NT2/D1 (cell line): ENCODE measurements around the gene PHGDH.

Experiments
- DNase-seq: peaks from one replicate; pipeline ENCODE4 v3.0.0-alpha.2; 2011; ENCODE audit warnings: low read depth, low spot score
- H3K27me3 ChIP-seq: 2 replicates; pipeline ENCODE4 v1.6.0; 2011; ENCODE audit warnings: mild to moderate bottlenecking; ENCODE audit not compliant: insufficient read length, insufficient read depth
- H3K36me3 ChIP-seq: 2 replicates; pipeline ENCODE4 v1.6.1; 2011; ENCODE audit warnings: mild to moderate bottlenecking, low read length, mixed read lengths; ENCODE audit not compliant: insufficient read depth, insufficient read length
- H3K4me1 ChIP-seq: 2 replicates; pipeline ENCODE4 v1.5.1; 2011; ENCODE audit not compliant: insufficient read depth, insufficient read length
- H3K4me3 ChIP-seq: 2 replicates; pipeline ENCODE4 v1.5.1; 2011; ENCODE audit warnings: low read depth; ENCODE audit not compliant: insufficient read length
- H3K9ac ChIP-seq: 2 replicates; pipeline ENCODE4 v1.6.0; 2011; ENCODE audit warnings: low read depth; ENCODE audit not compliant: insufficient read length
- H3K9me3 ChIP-seq: 2 replicates; pipeline ENCODE4 v1.5.1; 2011; ENCODE audit warnings: mild to moderate bottlenecking, low read length; ENCODE audit not compliant: insufficient read depth
- SUZ12 ChIP-seq: IDR thresholded peaks from 2 replicates; pipeline ENCODE4 v1.6.1; 2011; ENCODE audit not compliant: insufficient read length, insufficient read depth; ENCODE audit errors: extremely low read depth
- YY1 ChIP-seq: IDR thresholded peaks from 2 replicates; pipeline ENCODE4 v1.6.1; 2011; ENCODE audit not compliant: insufficient read length, insufficient read depth
- ZNF274 ChIP-seq: IDR thresholded peaks from 2 replicates; pipeline ENCODE4 v1.6.1; 2011; ENCODE audit warnings: mild to moderate bottlenecking, low read depth, low read length

PHGDH gene

GRCh38 chr1:119711804-119712341, at the start of gene PHGDH:
PHGDH (plus strand) TSS chr1:119711934; CDS start chr1:119712023, 89 bp downstream.
- TF ChIP-seq ZNF274 = no peak
- no peak for TF ChIP-seq YY1
- no peak for TF ChIP-seq SUZ12
- Histone ChIP-seq H3K36me3 (peaks cover 26% of the 10 kb centered on the region), H3K27me3 (no peaks in the 10 kb centered on the region), H3K4me3 (peak within 1 kb of the TSS; percentile 94), H3K4me1 (peaks cover 23% of the 10 kb centered on the region), H3K9me3 (no peaks in the 10 kb centered on the region), H3K9ac (peak within 1 kb of the TSS; percentile 98)
- DNase-seq = peak; percentile 91

- Histone ChIP-seq H3K4me1 (no peaks in the 10 kb centered on the region), H3K9me3 (no peaks in the 10 kb centered on the region), H3K27me3 (no peaks in the 10 kb centered on the region), H3K36me3 (no peaks in the 10 kb centered on the region), H3K9ac (no peak overlapping the region), H3K4me3 (no peak overlapping the region)
- no peak for TF ChIP-seq SUZ12
- no peak for TF ChIP-seq YY1
- TF ChIP-seq ZNF274 = no peak
- DNase-seq = no peak
Observed at GRCh38 chr1:119662034-119662437, 49.7 kb upstream of the PHGDH start.

- no peak overlapping the region for H3K9ac ChIP-seq
- DNase-seq = no peak
- H3K36me3 ChIP-seq = no peaks in the 10 kb centered on the region
- no peak overlapping the region for H3K4me3 ChIP-seq
- H3K4me1 ChIP-seq = no peaks in the 10 kb centered on the region
- TF ChIP-seq SUZ12 = no peak
- no peak for TF ChIP-seq ZNF274
- no peak for TF ChIP-seq YY1
- H3K9me3 ChIP-seq = no peaks in the 10 kb centered on the region
- no peaks in the 10 kb centered on the region for H3K27me3 ChIP-seq
Observed at GRCh38 chr1:119664067-119664466, 47.7 kb upstream of the PHGDH start.

GRCh38 chr1:119667173-119667572, 44.6 kb upstream of the PHGDH start:
- H3K9ac ChIP-seq = no peak overlapping the region
- no peak for DNase-seq
- no peaks in the 10 kb centered on the region for H3K4me1 ChIP-seq
- peaks cover 7% of the 10 kb centered on the region; the same call in 1 of the 2 replicates for H3K9me3 ChIP-seq
- no peaks in the 10 kb centered on the region for H3K27me3 ChIP-seq
- H3K36me3 ChIP-seq = no peaks in the 10 kb centered on the region
- TF ChIP-seq YY1 = no peak
- no peak for TF ChIP-seq SUZ12
- no peak for TF ChIP-seq ZNF274
- no peak overlapping the region for H3K4me3 ChIP-seq

GRCh38 chr1:119670898-119671297, 40.8 kb upstream of the PHGDH start:
- Histone ChIP-seq H3K9ac (no peak overlapping the region), H3K4me3 (no peak overlapping the region), H3K27me3 (no peaks in the 10 kb centered on the region), H3K4me1 (peaks cover 4% of the 10 kb centered on the region), H3K9me3 (peaks cover 7% of the 10 kb centered on the region; the same call in 1 of the 2 replicates), H3K36me3 (no peaks in the 10 kb centered on the region)
- DNase-seq = no peak
- TF ChIP-seq SUZ12 (no peak), ZNF274 (no peak)

GRCh38 chr1:119673171-119673940, 38.4 kb upstream of the PHGDH start:
- Histone ChIP-seq H3K9me3 (peaks cover 13% of the 10 kb centered on the region; the same call in 1 of the 2 replicates), H3K9ac (no peak overlapping the region), H3K36me3 (no peaks in the 10 kb centered on the region), H3K27me3 (no peaks in the 10 kb centered on the region), H3K4me3 (no peak overlapping the region), H3K4me1 (peaks cover 4% of the 10 kb centered on the region)
- no peak for DNase-seq
- no peak for TF ChIP-seq SUZ12
- TF ChIP-seq YY1 = no peak
- TF ChIP-seq ZNF274 = no peak

- Histone ChIP-seq H3K4me1 (peaks cover 7% of the 10 kb centered on the region), H3K4me3 (no peak overlapping the region), H3K9me3 (peaks cover 20% of the 10 kb centered on the region; the same call in 1 of the 2 replicates), H3K9ac (no peak overlapping the region), H3K36me3 (no peaks in the 10 kb centered on the region), H3K27me3 (no peaks in the 10 kb centered on the region)
- DNase-seq = peak; percentile 84
- no peak for TF ChIP-seq ZNF274
- TF ChIP-seq SUZ12 = no peak
- no peak for TF ChIP-seq YY1
Observed at GRCh38 chr1:119674111-119674526, 37.6 kb upstream of the PHGDH start.
